Loucy (cell line): Measurements from ENCODE around the gene FAM53A.

Experiments
- CTCF ChIP-seq: fragments of 200-600 bp; sonication (generic); conservative IDR thresholded peaks from 2 replicates; pipeline ENCODE4 v1.5.1; 2014; ENCODE audit warnings: mild to moderate bottlenecking, antibody characterized with exemption, low read length
- EZH2phosphoT487 ChIP-seq: fragments of 200-600 bp; IDR thresholded peaks from 2 replicates; pipeline ENCODE4 v1.6.1; 2018; ENCODE audit warnings: antibody characterized with exemption, mild to moderate bottlenecking, moderate library complexity, borderline replicate concordance

- TF ChIP-seq EZH2phosphoT487 = no peak
- no peak for TF ChIP-seq CTCF
These were observed 34.2 kb upstream of the FAM53A start for GRCh38 chr4:1718095-1718850.
